ENCODE measurements around the gene CAMTA1. TPM values are rescaled to one million over a fixed set of nuclear protein-coding genes. Genes with fewer than 3 reads are reported as not detected.

The CAMTA1 gene
- total RNA-seq, 1 experiment from 2014 or later: 69.5 TPM

- ChIA-PET CTCF (no interaction called here), POLR2A (no interaction called here), RAD21 (ENCODE audit: low non-redundant PET in 1 of 2, low total read pairs in 2 of 2, uncharacterized antibody in 2 of 2, unreplicated experiment in 2 of 2) (no interaction called here)
- no peaks in the 10 kb centered on the region for H3K9me3 ChIP-seq (ENCODE audit: control insufficient read depth in 1 of 2, insufficient read depth in 1 of 2, low read depth in 1 of 2, low read length in 2 of 2)
- TF ChIP-seq EZH2phosphoT487 (IDR thresholded peaks at IDR 0.05; ENCODE audit: borderline replicate concordance): no peak
- no peak for TF ChIP-seq RAD21 (IDR thresholded peaks at IDR 0.05; ENCODE audit: low read depth)
- TF ChIP-seq JUND (IDR thresholded peaks at IDR 0.05): no peak
- TF ChIP-seq, protein P1, sequence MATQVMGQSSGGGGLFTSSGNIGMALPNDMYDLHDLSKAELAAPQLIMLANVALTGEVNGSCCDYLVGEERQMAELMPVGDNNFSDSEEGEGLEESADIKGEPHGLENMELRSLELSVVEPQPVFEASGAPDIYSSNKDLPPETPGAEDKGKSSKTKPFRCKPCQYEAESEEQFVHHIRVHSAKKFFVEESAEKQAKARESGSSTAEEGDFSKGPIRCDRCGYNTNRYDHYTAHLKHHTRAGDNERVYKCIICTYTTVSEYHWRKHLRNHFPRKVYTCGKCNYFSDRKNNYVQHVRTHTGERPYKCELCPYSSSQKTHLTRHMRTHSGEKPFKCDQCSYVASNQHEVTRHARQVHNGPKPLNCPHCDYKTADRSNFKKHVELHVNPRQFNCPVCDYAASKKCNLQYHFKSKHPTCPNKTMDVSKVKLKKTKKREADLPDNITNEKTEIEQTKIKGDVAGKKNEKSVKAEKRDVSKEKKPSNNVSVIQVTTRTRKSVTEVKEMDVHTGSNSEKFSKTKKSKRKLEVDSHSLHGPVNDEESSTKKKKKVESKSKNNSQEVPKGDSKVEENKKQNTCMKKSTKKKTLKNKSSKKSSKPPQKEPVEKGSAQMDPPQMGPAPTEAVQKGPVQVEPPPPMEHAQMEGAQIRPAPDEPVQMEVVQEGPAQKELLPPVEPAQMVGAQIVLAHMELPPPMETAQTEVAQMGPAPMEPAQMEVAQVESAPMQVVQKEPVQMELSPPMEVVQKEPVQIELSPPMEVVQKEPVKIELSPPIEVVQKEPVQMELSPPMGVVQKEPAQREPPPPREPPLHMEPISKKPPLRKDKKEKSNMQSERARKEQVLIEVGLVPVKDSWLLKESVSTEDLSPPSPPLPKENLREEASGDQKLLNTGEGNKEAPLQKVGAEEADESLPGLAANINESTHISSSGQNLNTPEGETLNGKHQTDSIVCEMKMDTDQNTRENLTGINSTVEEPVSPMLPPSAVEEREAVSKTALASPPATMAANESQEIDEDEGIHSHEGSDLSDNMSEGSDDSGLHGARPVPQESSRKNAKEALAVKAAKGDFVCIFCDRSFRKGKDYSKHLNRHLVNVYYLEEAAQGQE (IDR thresholded peaks at IDR 0.05; ENCODE audit: low read depth): no peak
- TF ChIP-seq, protein P2, sequence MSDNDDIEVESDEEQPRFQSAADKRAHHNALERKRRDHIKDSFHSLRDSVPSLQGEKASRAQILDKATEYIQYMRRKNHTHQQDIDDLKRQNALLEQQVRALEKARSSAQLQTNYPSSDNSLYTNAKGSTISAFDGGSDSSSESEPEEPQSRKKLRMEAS (IDR thresholded peaks at IDR 0.05): no peak
- no peak for TF ChIP-seq CEBPB (IDR thresholded peaks at IDR 0.05; ENCODE audit: low read depth)
- no peak for TF ChIP-seq YY1 (IDR thresholded peaks at IDR 0.05; ENCODE audit: extremely low read depth, insufficient replicate concordance, low read depth, low read length)
- TF ChIP-seq EZH2 (IDR thresholded peaks at IDR 0.05): no peak
- TF ChIP-seq CTCF (IDR thresholded peaks at IDR 0.05 in 2 of 3, conservative IDR thresholded peaks at IDR 0.05 in 1 of 3; ENCODE audit: borderline replicate concordance in 1 of 3, insufficient read depth in 1 of 3, low read depth in 2 of 3, low read length in 2 of 3): no peak
- no peak for TF ChIP-seq TCF7L2 (IDR thresholded peaks at IDR 0.05; ENCODE audit: borderline replicate concordance, extremely low read depth, insufficient read depth, insufficient read length)
- no peak for TF ChIP-seq ELF1 (IDR thresholded peaks at IDR 0.05; ENCODE audit: borderline replicate concordance, low read depth)
- no peak for TF ChIP-seq FOSL1 (IDR thresholded peaks at IDR 0.05; ENCODE audit: low read depth)
- no peak for TF ChIP-seq ZBTB33 (IDR thresholded peaks at IDR 0.05; ENCODE audit: extremely low read depth, insufficient replicate concordance, low read length)
- TF ChIP-seq SRF (IDR thresholded peaks at IDR 0.05; ENCODE audit: low read depth): no peak
- H3K9me2 ChIP-seq (ENCODE audit: insufficient read depth): no peaks in the 10 kb centered on the region
- H3K27me3 ChIP-seq (ENCODE audit: insufficient read depth, low read length): no peaks in the 10 kb centered on the region
- no peaks in the 10 kb centered on the region for H4K20me1 ChIP-seq (ENCODE audit: insufficient read depth)
- no peak overlapping the region for H3K4me2 ChIP-seq (ENCODE audit: low read length)
- no peak for DNase-seq (ENCODE audit: low read depth, low spot score)
- no peak overlapping the region for H2AFZ ChIP-seq (ENCODE audit: low read depth, low read length, poor library complexity, severe bottlenecking)
- H3K79me2 ChIP-seq (ENCODE audit: insufficient read depth, low read length): no peaks in the 10 kb centered on the region
- no peaks in the 10 kb centered on the region for H3K36me3 ChIP-seq (ENCODE audit: control insufficient read depth in 1 of 2, insufficient read depth in 2 of 2, low read length in 2 of 2)
- intact Hi-C loops (cut with micrococcal nuclease): loop anchor here (10.0 kb wide), 1 partner anchor 247 kb away; no protein-coding TSS in a partner anchor
- H3K27ac ChIP-seq (ENCODE audit: low read depth, low read length): no peak overlapping the region
- H3K9ac ChIP-seq (ENCODE audit: low read length): no peak overlapping the region
- no peak for ATAC-seq
- no TSS peak for BruUV-seq (replicated peaks)
- peaks cover 9 to 24% of the 10 kb centered on the region in 2 experiments for H3K4me1 ChIP-seq (ENCODE audit: control insufficient read depth in 1 of 2, insufficient read depth in 2 of 2, low read length in 2 of 2)
- H3K4me3 ChIP-seq (replicated peaks in 1 of 2; ENCODE audit: low read depth in 1 of 2, low read length in 2 of 2): no peak overlapping the region
Observed at GRCh38 chr1:7227654-7228053, 442.4 kb downstream of the CAMTA1 start.

Data from HCT116 (cell line).